H1 (cell line): ENCODE results near the gene WFDC5. TPM values are rescaled to one million over a fixed set of nuclear protein-coding genes. Genes with fewer than 3 reads are reported as not detected.

Experiments used
- ATF2 ChIP-seq: IDR thresholded peaks from 2 replicates; pipeline ENCODE4 v1.6.1; 2012; ENCODE audit warnings: low read length, inconsistent platforms
- CTCF ChIP-seq, 3 experiments: IDR thresholded peaks; 1 replicate in 2 of 3; 2 replicates in 1 of 3; pipeline versions ENCODE4 v1.5.1 to v1.6.1; 2011; ENCODE audit warnings: low read length in 3 of 3, mild to moderate bottlenecking in 3 of 3, inconsistent platforms in 2 of 3, low read depth in 1 of 3, moderate library complexity in 1 of 3; ENCODE audit not compliant: insufficient read depth in 1 of 3; ENCODE audit errors: control extremely low read depth in 1 of 3
- NANOG ChIP-seq: IDR thresholded peaks from 2 replicates; pipeline ENCODE4 v1.6.1; 2011; ENCODE audit warnings: low read length, low read depth, mild to moderate bottlenecking, inconsistent platforms; ENCODE audit not compliant: insufficient read depth, poor library complexity, severe bottlenecking
- POLR2AphosphoS5 ChIP-seq: IDR thresholded peaks from 2 replicates; pipeline ENCODE4 v1.6.1; 2011; ENCODE audit warnings: low read depth, low read length
- RXRA ChIP-seq: IDR thresholded peaks from 2 replicates; pipeline ENCODE4 v1.6.1; 2011; ENCODE audit warnings: low read depth, mild to moderate bottlenecking, low read length, moderate library complexity; ENCODE audit not compliant: insufficient read depth
- polyA plus RNA-seq, 7 experiments: library from polyadenylated mRNA; depleted of rRNA in 3 of 7; stranded (reverse) in 5 of 7; unstranded in 2 of 7; fragments of >200 nt in 5 of 7; fragments of 200-250 nt in 2 of 7; gene quantifications; 1 replicate in 5 of 7; 2 replicates in 1 of 7; 4 replicates in 1 of 7; pipeline versions ENCODE4 v1.2.1 to v1.2.3, GENCODE V29; 2011 to 2013; ENCODE audit warnings: missing spikeins in 2 of 7, mixed read lengths in 2 of 7
- total RNA-seq: library from RNA; stranded (reverse); fragmentation: NEBNext Ultra II Directional; extraction: Animal tissue kit (Norgen Biotek cat#: 25700); gene quantifications from 2 replicates; pipeline ENCODE4 v1.2.1, GENCODE V29; 2021

WFDC5 gene
- total and polyA plus RNA-seq, 2 of the 8 experiments (the other 6 are each of a cell fraction or from before 2014, with no cell fraction given), result not detected

- no peak for TF ChIP-seq POLR2AphosphoS5
- no peak for TF ChIP-seq ATF2
- TF ChIP-seq NANOG, result no peak
- TF ChIP-seq CTCF (IDR thresholded peaks at IDR 0.05; ENCODE audit: control extremely low read depth in 1 of 3, insufficient read depth in 1 of 3, low read depth in 1 of 3, low read length in 3 of 3), result no peak
- no peak for TF ChIP-seq RXRA
Observed at GRCh38 chr20:45096781-45097180, 18.2 kb downstream of the WFDC5 start (continued).
